PFSK-1 (cell line): ENCODE results near the gene ATP8B4.

Experiments
- FOXP2 ChIP-seq: optimal IDR thresholded peaks from 2 replicates; pipeline ENCODE3; 2011; ENCODE audit warnings: borderline replicate concordance, control low read depth, inconsistent platforms; ENCODE audit not compliant: insufficient read depth; ENCODE audit errors: extremely low read length, extremely low read depth
- POLR2AphosphoS5 ChIP-seq: IDR thresholded peaks from 2 replicates; pipeline ENCODE4 v1.6.1; 2012; ENCODE audit warnings: low read depth, mild to moderate bottlenecking, control low read depth, low read length, moderate library complexity
- REST ChIP-seq, 2 experiments: IDR thresholded peaks; 2 replicates each; pipeline versions ENCODE4 v1.6.1 to v1.8.0; 2011 to 2012; ENCODE audit warnings: low read depth in 2 of 2, low read length in 2 of 2, control low read depth in 1 of 2, inconsistent platforms in 1 of 2, mild to moderate bottlenecking in 1 of 2, moderate library complexity in 1 of 2; ENCODE audit not compliant: insufficient read depth in 1 of 2
- SIN3A ChIP-seq: IDR thresholded peaks from 2 replicates; pipeline ENCODE4 v1.6.1; 2012; ENCODE audit warnings: mild to moderate bottlenecking, low read length, moderate library complexity, borderline replicate concordance; ENCODE audit not compliant: insufficient read depth
- TAF1 ChIP-seq: IDR thresholded peaks from 2 replicates; pipeline ENCODE4 v1.6.1; 2012; ENCODE audit warnings: low read length, control low read depth, borderline replicate concordance; ENCODE audit not compliant: insufficient read depth

ATP8B4 gene

GRCh38 chr15:50028326-50028725 lies 90.7 kb downstream of the ATP8B4 start:
- no peak for TF ChIP-seq REST (IDR thresholded peaks at IDR 0.05; ENCODE audit: insufficient read depth in 1 of 2, low read depth in 2 of 2, low read length in 2 of 2)
- TF ChIP-seq SIN3A, result no peak

GRCh38 chr15:50024281-50024680 lies 94.8 kb downstream of the ATP8B4 start:
- no peak for TF ChIP-seq REST (IDR thresholded peaks at IDR 0.05; ENCODE audit: insufficient read depth in 1 of 2, low read depth in 2 of 2, low read length in 2 of 2)
- no peak for TF ChIP-seq POLR2AphosphoS5
- TF ChIP-seq FOXP2, result no peak
- no peak for TF ChIP-seq TAF1
- no peak for TF ChIP-seq SIN3A

- TF ChIP-seq REST (IDR thresholded peaks at IDR 0.05; ENCODE audit: insufficient read depth in 1 of 2, low read depth in 2 of 2, low read length in 2 of 2), result no peak
Measured at GRCh38 chr15:50018491-50018890, 100.5 kb downstream of the ATP8B4 start.

GRCh38 chr15:50017522-50017921 lies 101.5 kb downstream of the ATP8B4 start:
- TF ChIP-seq REST (IDR thresholded peaks at IDR 0.05; ENCODE audit: insufficient read depth in 1 of 2, low read depth in 2 of 2, low read length in 2 of 2), result no peak
- TF ChIP-seq FOXP2, result no peak
- no peak for TF ChIP-seq SIN3A
- TF ChIP-seq POLR2AphosphoS5, result no peak
- TF ChIP-seq TAF1, result no peak

GRCh38 chr15:50016951-50017350 lies 102.1 kb downstream of the ATP8B4 start:
- TF ChIP-seq TAF1 (no peak), SIN3A (no peak), REST (IDR thresholded peaks at IDR 0.05; ENCODE audit: insufficient read depth in 1 of 2, low read depth in 2 of 2, low read length in 2 of 2) (no peak), FOXP2 (no peak)
